ENCODE results near the gene ZNRF2. TPM values are rescaled to one million over a fixed set of nuclear protein-coding genes. Genes with fewer than 3 reads are reported as not detected.

ZNRF2 gene
- total RNA-seq, 3 donors from 2014 or later = 34.0 to 53.3 (median 40.5) TPM

DNA sequence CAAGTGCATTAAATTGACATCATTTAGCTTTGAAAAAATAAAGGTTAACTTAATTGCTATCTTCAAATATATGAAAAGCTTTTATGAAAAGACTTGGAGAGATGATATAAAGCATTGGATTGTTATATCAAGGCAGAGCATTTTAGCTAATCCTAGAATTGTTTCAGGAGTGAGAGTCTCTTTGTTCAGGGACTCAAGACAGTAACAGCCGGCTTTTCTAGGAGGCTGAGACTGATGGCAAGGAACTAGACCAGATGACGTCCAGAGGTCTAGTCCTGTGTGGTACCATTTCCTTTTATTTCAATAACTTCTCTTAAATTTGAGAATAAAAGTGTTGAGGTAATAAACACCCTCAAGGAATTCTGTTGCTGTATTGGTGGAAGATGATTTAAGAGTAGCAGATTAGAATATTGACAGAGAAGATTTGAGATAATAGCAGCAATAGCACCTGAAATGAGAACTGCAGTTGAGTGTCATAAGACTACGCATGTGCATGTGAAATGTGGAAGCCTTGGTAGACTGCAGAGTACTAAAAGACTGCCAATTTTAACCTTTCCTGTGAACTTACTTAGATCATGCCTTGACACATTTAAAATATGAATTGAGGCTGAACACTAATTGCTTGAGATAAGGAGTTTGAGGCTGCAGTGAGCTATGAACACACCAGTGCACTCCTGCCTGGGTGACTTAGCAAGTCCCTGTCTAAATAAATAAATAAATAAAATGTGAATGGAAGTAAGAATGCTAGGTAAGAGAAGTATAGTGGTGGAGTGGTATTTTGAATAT lies 79.6 kb downstream of the ZNRF2 start:
- H3K36me3 ChIP-seq (ENCODE audit: low read depth) = no peaks in the 10 kb centered on the region
- no peak for ATAC-seq
- no peaks in the 10 kb centered on the region for H3K4me1 ChIP-seq (ENCODE audit: low read depth)
- no peaks in the 10 kb centered on the region for H3K9me3 ChIP-seq
- no peak overlapping the region for H3K4me3 ChIP-seq
- no peak for DNase-seq
- intact Hi-C loops (cut with DNase I, micrococcal nuclease) = no loop called here
- TF ChIP-seq, protein P1, sequence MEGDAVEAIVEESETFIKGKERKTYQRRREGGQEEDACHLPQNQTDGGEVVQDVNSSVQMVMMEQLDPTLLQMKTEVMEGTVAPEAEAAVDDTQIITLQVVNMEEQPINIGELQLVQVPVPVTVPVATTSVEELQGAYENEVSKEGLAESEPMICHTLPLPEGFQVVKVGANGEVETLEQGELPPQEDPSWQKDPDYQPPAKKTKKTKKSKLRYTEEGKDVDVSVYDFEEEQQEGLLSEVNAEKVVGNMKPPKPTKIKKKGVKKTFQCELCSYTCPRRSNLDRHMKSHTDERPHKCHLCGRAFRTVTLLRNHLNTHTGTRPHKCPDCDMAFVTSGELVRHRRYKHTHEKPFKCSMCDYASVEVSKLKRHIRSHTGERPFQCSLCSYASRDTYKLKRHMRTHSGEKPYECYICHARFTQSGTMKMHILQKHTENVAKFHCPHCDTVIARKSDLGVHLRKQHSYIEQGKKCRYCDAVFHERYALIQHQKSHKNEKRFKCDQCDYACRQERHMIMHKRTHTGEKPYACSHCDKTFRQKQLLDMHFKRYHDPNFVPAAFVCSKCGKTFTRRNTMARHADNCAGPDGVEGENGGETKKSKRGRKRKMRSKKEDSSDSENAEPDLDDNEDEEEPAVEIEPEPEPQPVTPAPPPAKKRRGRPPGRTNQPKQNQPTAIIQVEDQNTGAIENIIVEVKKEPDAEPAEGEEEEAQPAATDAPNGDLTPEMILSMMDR (IDR thresholded peaks at IDR 0.05) = no peak

DNA sequence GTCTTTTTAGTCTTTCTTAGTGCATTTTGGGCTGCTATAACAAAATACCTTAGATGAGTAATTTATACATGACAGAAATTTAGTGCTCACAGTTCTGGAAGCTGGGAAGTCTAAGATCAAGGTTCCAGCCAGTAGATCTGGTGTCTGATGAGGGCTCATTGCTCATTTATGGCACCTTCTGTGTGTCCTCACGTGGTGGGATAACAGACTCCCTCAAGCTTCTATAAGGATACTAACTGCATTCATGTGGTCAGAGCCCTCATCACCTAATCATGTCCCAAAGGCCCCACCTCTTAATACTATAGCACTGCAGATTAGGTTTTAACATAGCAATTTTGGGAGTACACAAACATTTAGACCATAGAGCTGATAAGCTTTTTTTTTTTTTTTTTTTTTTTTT lies 80.4 kb downstream of the ZNRF2 start:
- intact Hi-C loops (cut with DNase I, micrococcal nuclease) = no loop called here
- no peaks in the 10 kb centered on the region for H3K9me3 ChIP-seq
- H3K4me1 ChIP-seq (ENCODE audit: low read depth) = no peaks in the 10 kb centered on the region
- DNase-seq (no peak), ATAC-seq (no peak)
- H3K4me3 ChIP-seq = no peak overlapping the region
- TF ChIP-seq, protein P1 (IDR thresholded peaks at IDR 0.05) = no peak
- no peaks in the 10 kb centered on the region for H3K36me3 ChIP-seq (ENCODE audit: low read depth)

GRCh38 chr7:30365621-30366020 lies 81.2 kb downstream of the ZNRF2 start:
- intact Hi-C loops (cut with DNase I, micrococcal nuclease) = no loop called here

GRCh38 chr7:30366606-30367005 lies 82.2 kb downstream of the ZNRF2 start:
- TF ChIP-seq, protein P1 (IDR thresholded peaks at IDR 0.05) = no peak
- DNase-seq (no peak), ATAC-seq (no peak)
- Histone ChIP-seq H3K9me3 (no peaks in the 10 kb centered on the region), H3K36me3 (ENCODE audit: low read depth) (no peaks in the 10 kb centered on the region), H3K4me1 (ENCODE audit: low read depth) (no peaks in the 10 kb centered on the region), H3K4me3 (no peak overlapping the region)
- intact Hi-C loops (cut with DNase I, micrococcal nuclease) = no loop called here

More at GRCh38 chr7:30365621-30366020, 81.2 kb downstream of the ZNRF2 start:
- ATAC-seq (no peak), DNase-seq (no peak)
- H3K36me3 ChIP-seq (ENCODE audit: low read depth) = no peaks in the 10 kb centered on the region
- TF ChIP-seq, protein P1 (IDR thresholded peaks at IDR 0.05) = no peak
- H3K9me3 ChIP-seq = no peaks in the 10 kb centered on the region
- H3K4me3 ChIP-seq = no peak overlapping the region
- H3K4me1 ChIP-seq (ENCODE audit: low read depth) = no peaks in the 10 kb centered on the region

DNA sequence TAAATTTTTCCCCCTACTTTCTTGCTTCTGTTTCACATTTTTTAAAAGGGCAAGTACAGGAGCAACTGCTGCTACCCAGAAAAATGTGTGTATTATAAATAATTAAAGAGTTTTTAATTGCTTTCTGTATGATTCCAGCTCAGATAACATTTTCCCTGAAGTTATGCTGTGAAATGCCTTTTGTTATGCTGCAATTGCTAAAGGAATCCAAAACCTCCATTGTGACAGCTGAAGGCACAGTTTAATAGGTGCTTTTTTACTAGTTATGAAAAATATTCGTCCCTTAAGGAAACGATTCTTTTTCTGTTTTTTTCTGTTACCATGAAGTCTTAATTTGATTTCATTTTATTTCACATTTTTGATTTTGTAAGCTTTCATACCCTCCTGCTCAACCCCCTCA lies 83.2 kb downstream of the ZNRF2 start:
- no peaks in the 10 kb centered on the region for H3K36me3 ChIP-seq (ENCODE audit: low read depth)

More for the DNA sequence above, 83.2 kb downstream of the ZNRF2 start:
- TF ChIP-seq, protein P1 (IDR thresholded peaks at IDR 0.05) = no peak
- no peaks in the 10 kb centered on the region for H3K4me1 ChIP-seq (ENCODE audit: low read depth)
- ATAC-seq (no peak), DNase-seq (no peak)
- H3K4me3 ChIP-seq = no peak overlapping the region
- no peaks in the 10 kb centered on the region for H3K9me3 ChIP-seq
- intact Hi-C loops (cut with DNase I, micrococcal nuclease) = no loop called here
